Stimulated activated CD4-positive, alpha-beta T cell treated with anti-CD3 and anti-CD28 coated beads, Interleukin-1b, Interleukin-23, amount 100 ng/mL, for 1 hour (primary cell): ENCODE measurements around the gene BCAM.

ENCODE experiments used
- DNase-seq, 2 donors: peaks; one replicate each; pipeline ENCODE4 v3.0.0-alpha.2; 2020; ENCODE audit warnings: low read depth in 2 of 2

Gene BCAM

DNA sequence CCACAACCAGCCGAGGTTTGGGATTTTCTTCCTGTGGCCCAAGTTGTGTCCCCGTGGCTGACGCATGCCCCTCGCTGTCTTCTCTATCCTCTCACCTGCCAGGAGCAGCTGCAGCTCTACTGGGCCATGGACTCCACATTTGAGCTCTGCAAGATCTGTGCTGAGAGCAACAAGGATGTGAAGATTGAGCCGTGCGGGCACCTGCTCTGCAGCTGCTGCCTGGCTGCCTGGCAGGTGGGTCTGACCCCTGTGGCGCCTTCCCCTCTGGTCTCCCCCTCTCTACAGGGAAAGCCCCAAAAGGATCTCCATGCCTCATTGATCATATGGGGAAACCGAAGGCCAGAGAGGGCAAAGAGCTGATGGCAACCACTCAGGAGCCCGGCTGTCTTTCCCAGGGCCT is 16.6 kb upstream of the BCAM start:
- no peak for DNase-seq

DNA sequence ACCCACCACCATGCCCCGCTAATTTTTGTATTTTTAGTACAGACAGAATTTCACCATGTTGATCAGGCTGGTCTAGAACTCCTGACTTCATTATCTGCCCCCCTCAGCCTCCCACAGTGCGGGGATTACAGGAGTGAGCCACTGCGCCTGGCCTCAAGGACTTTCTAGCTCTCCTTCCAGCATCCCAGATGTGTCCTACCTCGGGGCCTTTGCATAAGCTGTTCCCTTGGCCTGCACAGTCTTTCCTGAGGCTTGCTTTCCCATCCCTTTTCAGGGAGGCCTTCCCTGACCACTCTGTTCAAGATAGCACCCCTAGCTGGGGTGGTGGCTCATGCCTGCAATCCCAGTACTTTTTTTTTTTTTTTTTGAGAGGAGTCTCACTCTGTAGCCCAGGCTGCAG is 14.3 kb upstream of the BCAM start:
- no peak for DNase-seq

DNA sequence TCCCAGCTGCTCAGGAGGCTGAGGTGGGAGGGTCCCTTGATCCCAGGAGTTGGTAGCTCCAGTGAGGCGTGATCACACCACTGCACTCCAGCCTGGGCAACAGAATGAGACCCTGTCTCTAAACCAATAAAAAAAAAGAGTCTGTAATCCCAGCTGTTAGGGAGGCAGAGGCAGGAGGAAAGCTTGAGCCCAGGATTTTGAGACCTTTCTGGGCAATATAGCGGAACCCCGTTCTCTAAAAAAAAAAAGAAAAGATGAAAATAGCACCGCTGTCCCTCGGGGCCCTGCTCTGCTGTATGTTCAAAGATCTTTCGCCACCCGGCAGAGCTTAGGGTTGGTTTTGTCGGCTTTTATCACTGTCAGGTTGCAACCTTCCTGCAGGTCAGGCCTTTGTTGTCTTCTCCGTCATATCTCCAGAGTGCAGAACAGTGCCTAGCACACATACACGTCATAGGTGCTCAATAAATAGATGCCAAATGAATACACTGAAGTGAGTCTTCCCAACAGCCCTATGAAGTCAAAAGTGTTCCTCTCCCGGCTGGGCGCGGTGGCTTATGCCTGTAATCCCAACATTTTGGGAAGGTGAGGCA is 13.4 kb upstream of the BCAM start:
- DNase-seq, result no peak

DNA sequence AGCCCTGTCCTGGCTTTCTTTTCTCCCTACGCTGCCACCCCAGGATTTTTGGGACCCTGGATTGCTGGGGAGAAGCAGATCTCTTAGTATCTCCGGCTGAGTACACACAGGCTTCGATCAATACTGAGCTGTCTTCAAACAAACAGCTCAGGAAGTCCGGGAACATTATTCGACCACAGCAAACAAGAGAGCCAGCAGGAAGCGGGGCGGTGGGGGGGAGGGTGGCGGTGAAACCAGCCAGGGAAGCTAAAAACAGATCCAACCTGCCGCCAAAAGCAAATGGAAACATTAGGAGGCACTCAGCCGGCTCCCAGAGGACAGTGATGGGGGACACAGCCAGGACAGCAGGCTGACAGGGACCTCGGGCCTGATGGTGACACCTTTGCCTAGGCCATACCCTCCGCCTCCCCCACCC is 12.2 kb upstream of the BCAM start:
- no peak for DNase-seq

- DNase-seq, result no peak
Observed at GRCh38 chr19:44799627-44800346, 9.1 kb upstream of the BCAM start.

GRCh38 chr19:44800461-44800860 is 8.4 kb upstream of the BCAM start:
- peak; percentile 69 to 74 for DNase-seq

- no peak for DNase-seq
Observed at GRCh38 chr19:44803442-44804428, 5.2 kb upstream of the BCAM start.

- DNase-seq, result no peak
Observed at GRCh38 chr19:44806291-44806690, 2.6 kb upstream of the BCAM start.

DNA sequence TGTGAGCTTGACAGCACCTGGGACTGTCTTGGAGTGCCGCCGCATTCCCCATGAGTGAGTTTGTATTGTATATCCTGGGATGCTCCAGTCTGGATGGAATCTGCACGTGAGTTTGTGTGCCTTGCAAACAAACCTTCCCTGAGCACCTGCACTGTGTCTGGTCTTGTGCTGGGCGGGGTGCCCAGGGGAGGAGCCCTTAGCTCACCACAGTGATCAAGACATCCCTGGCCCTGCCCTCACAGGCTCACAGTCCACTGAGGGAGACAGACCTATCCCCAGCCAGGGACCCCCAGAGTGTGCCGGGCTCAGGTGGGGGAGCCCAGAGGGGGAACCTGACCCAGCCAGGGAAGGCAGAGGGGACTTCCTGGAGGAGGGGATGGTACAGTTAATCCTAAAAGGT is 1.7 kb upstream of the BCAM start:
- DNase-seq, result no peak

DNA sequence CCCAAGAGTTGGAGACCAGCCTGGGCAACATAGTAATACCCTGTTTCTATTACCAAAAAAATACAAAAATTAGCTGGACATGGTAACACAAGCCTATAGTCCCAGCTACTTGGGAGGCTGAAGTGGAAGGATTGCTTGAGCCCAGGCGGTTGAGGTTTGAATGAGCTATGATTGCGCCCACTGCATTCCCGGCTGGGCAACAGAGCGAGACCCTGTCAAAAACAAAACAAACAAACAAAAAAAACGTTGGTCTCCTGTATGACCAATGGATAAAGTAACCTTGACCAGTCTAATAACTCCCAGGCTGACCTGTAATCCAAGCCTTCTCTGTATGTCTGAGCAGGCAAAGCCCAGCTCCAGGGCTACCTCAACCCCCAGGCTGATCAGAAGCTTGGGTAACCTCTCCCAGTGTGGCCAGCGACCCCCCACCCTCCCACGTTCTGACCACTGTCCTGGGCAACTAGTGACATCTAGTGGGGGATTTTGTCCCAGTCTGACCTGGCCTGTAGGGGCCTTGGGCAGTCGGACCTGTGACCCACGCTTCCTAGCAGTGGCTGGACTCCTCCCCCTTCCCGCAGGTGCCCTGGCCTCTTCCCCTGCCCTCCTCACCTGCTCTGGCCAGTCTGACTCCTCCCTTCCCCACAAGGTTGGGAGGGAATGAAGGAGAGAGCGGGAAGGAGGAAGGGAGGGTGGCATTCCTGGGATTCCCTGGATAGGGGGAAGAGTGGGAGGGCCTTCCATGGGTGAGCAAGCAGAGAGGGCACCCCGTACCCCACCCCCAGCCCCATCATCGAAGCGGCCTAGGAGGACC is 1.0 kb upstream of the BCAM start:
- no peak for DNase-seq

GRCh38 chr19:44809577-44810233 is 802 bp downstream of the BCAM start:
- no peak for DNase-seq

- DNase-seq, result no peak
Observed at GRCh38 chr19:44810234-44811121, 1.6 kb downstream of the BCAM start.

GRCh38 chr19:44811122-44811419 is 2.2 kb downstream of the BCAM start:
- no peak for DNase-seq

GRCh38 chr19:44812142-44812718 is 3.3 kb downstream of the BCAM start:
- DNase-seq, result no peak

GRCh38 chr19:44813070-44813840 is 4.4 kb downstream of the BCAM start:
- DNase-seq, result no peak

GRCh38 chr19:44813841-44814470 is 5.1 kb downstream of the BCAM start:
- DNase-seq, result no peak

DNA sequence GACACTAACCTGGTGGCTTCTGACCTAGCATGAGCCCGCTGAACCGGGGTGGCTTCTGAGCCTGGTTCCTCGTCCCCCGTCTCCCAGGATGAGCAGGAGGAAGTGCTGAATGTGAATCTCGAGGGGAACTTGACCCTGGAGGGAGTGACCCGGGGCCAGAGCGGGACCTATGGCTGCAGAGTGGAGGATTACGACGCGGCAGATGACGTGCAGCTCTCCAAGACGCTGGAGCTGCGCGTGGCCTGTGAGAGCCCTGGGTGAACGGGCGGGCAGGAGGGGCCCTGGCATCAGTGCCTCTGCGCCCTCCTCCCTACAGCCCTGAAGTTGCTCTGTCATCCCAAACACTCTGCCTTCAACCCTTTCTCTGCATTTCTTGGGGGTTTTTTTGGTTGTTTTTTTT is 5.6 kb downstream of the BCAM start:
- no peak for DNase-seq

- no peak for DNase-seq
Observed at GRCh38 chr19:44816301-44816700, 7.4 kb downstream of the BCAM start.
